HCT116 (cell line): ENCODE measurements around the gene GTF2H3.

ENCODE experiments used
- CEBPB ChIP-seq: IDR thresholded peaks from 2 replicates; pipeline ENCODE4 v1.6.1; 2012; ENCODE audit warnings: low read depth
- CTCF ChIP-seq, 3 experiments: fragments of 200-600 bp in 1 of 3; sonication (generic) in 1 of 3; IDR thresholded peaks in 2 of 3; conservative IDR thresholded peaks in 1 of 3; 2 replicates each; pipeline ENCODE4 v1.5.1; 2012 to 2017; ENCODE audit warnings: low read depth in 2 of 3, low read length in 2 of 3, antibody characterized with exemption in 1 of 3, borderline replicate concordance in 1 of 3, control low read depth in 1 of 3, mild to moderate bottlenecking in 1 of 3, mixed read lengths in 1 of 3, mixed run types in 1 of 3, moderate library complexity in 1 of 3; ENCODE audit not compliant: insufficient read depth in 1 of 3
- EGR1 ChIP-seq: IDR thresholded peaks from 2 replicates; pipeline ENCODE4 v1.6.1; 2012; ENCODE audit warnings: low read depth
- EZH2 ChIP-seq: fragments of 200-600 bp; sonication (generic); IDR thresholded peaks from 2 replicates; pipeline ENCODE4 v1.6.1; 2017; ENCODE audit warnings: antibody characterized with exemption, mixed run types
- EZH2phosphoT487 ChIP-seq: fragments of 200-600 bp; IDR thresholded peaks from 2 replicates; pipeline ENCODE4 v1.6.1; 2018; ENCODE audit warnings: antibody characterized with exemption, borderline replicate concordance
- MAX ChIP-seq: IDR thresholded peaks from 2 replicates; pipeline ENCODE4 v1.6.1; 2012
- POLR2A ChIP-seq: IDR thresholded peaks from 2 replicates; pipeline ENCODE4 v1.7.0; 2011; ENCODE audit warnings: borderline replicate concordance; ENCODE audit not compliant: insufficient read depth, insufficient read length; ENCODE audit errors: extremely low read depth
- POLR2AphosphoS5 ChIP-seq: IDR thresholded peaks from 2 replicates; pipeline ENCODE4 v1.6.1; 2011; ENCODE audit warnings: mild to moderate bottlenecking, low read depth, low read length, moderate library complexity
- RAD21 ChIP-seq: IDR thresholded peaks from 2 replicates; pipeline ENCODE4 v1.6.1; 2012; ENCODE audit warnings: low read depth, mild to moderate bottlenecking
- REST ChIP-seq: IDR thresholded peaks from 2 replicates; pipeline ENCODE4 v1.6.1; 2012; ENCODE audit warnings: low read depth
- TCF7L2 ChIP-seq: IDR thresholded peaks from 2 replicates; pipeline ENCODE4 v1.7.0; 2011; ENCODE audit warnings: borderline replicate concordance, inconsistent platforms; ENCODE audit not compliant: insufficient read depth, insufficient read length; ENCODE audit errors: extremely low read depth
- YY1 ChIP-seq: IDR thresholded peaks from 2 replicates; pipeline ENCODE4 v1.6.1; 2011; ENCODE audit warnings: low read length, low read depth, moderate library complexity, mild to moderate bottlenecking; ENCODE audit not compliant: insufficient replicate concordance; ENCODE audit errors: extremely low read depth
- ZBTB33 ChIP-seq: IDR thresholded peaks from 2 replicates; pipeline ENCODE4 v1.6.1; 2011; ENCODE audit warnings: mild to moderate bottlenecking, low read length, moderate library complexity; ENCODE audit not compliant: insufficient replicate concordance; ENCODE audit errors: extremely low read depth
- ZFX ChIP-seq: fragments of 450-650 bp; IDR thresholded peaks from 2 replicates; pipeline ENCODE4 v1.6.1; 2017

- TF ChIP-seq YY1 (no peak), MAX (no peak), CTCF (IDR thresholded peaks at IDR 0.05 in 2 of 3, conservative IDR thresholded peaks at IDR 0.05 in 1 of 3; ENCODE audit: borderline replicate concordance in 1 of 3, insufficient read depth in 1 of 3, low read depth in 2 of 3, low read length in 2 of 3) (no peak), EZH2 (no peak), ZFX (no peak), ZBTB33 (no peak), EGR1 (no peak), POLR2A (no peak), CEBPB (no peak), RAD21 (no peak), POLR2AphosphoS5 (no peak), TCF7L2 (no peak), REST (no peak), EZH2phosphoT487 (no peak)
Observed at GRCh38 chr12:123696646-123697045, 63.0 kb downstream of the GTF2H3 start.
